AG04450 (cell line): ENCODE measurements around the gene NFAT5. TPM values are rescaled to one million over a fixed set of nuclear protein-coding genes. Genes with fewer than 3 reads are reported as not detected.

Source experiments
- CTCF ChIA-PET: fragments of 300-600, 350-600 bp; formaldehyde crosslinking; extraction: SDS; loops from one replicate; lab custom pipeline; 2022; ENCODE audit warnings: antibody characterized with exemption, inconsistent platforms; lab: Charles Lee
- POLR2A ChIA-PET: fragments of 350-600 bp; formaldehyde crosslinking; extraction: SDS; loops from one replicate; lab custom pipeline; 2021; ENCODE audit warnings: antibody characterized with exemption, inconsistent platforms; lab: Yijun Ruan, JAX
- DNase-seq: peaks from one replicate; pipeline ENCODE4 v3.0.0-alpha.2; 2011; ENCODE audit warnings: low read depth, low spot score
- H3K27ac ChIP-seq: one replicate; pipeline ENCODE4 v1.5.1; 2012; ENCODE audit warnings: low read depth, low read length, control low read depth
- H3K27me3 ChIP-seq: one replicate; pipeline ENCODE4 v1.6.0; 2012; ENCODE audit warnings: low read length; ENCODE audit not compliant: control insufficient read depth, insufficient read depth
- H3K4me3 ChIP-seq: 2 replicates; pipeline ENCODE4 v1.5.1; 2011; ENCODE audit warnings: mild to moderate bottlenecking, low read depth, low read length, control low read depth
- H3K9me3 ChIP-seq: 2 replicates; pipeline ENCODE4 v1.5.1; 2012; ENCODE audit warnings: low read length; ENCODE audit not compliant: control insufficient read depth, insufficient read depth
- CTCF ChIP-seq: IDR thresholded peaks from 2 replicates; pipeline ENCODE4 v1.5.1; 2011; ENCODE audit warnings: low read depth, low read length, control low read depth, inconsistent platforms
- polyA plus RNA-seq: library from polyadenylated mRNA; depleted of rRNA; stranded (reverse); fragments of >200 nt; gene quantifications from 2 replicates; pipeline ENCODE4 v1.2.3, GENCODE V29; 2011

The NFAT5 gene
- polyA plus RNA-seq, 1 experiment = 36.9 TPM

DNA sequence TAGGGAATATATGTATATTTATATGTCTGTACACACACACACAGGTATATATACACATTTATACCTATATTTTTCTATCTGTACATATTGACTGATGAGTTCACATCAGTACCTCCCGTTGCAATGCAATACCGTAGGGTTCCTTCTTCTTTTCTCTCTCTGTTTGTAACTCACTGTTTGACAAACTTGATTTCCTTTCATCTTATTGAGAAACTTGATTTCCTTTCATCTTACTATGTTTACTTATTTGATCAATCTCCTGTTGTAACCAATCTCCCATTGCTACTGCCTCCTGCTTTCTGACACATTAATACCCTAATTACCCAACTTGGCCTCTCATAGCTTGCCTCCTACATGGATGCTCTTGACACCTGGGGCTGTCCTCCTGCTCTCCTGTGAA lies 49.8 kb downstream of the NFAT5 start:
- no peaks in the 10 kb centered on the region for H3K27me3 ChIP-seq
- H3K27ac ChIP-seq = no peak overlapping the region
- no peak overlapping the region for H3K4me3 ChIP-seq
- ChIA-PET POLR2A (no interaction called here), CTCF (no interaction called here)
- no peak for DNase-seq
- no peak for TF ChIP-seq CTCF
- no peaks in the 10 kb centered on the region for H3K9me3 ChIP-seq

GRCh38 chr16:69616082-69616481 lies 50.3 kb downstream of the NFAT5 start:
- no peak overlapping the region for H3K4me3 ChIP-seq
- no peak for TF ChIP-seq CTCF
- no peaks in the 10 kb centered on the region for H3K27me3 ChIP-seq
- no peaks in the 10 kb centered on the region for H3K9me3 ChIP-seq
- no peak for DNase-seq
- ChIA-PET CTCF (no interaction called here), POLR2A (no interaction called here)
- H3K27ac ChIP-seq = no peak overlapping the region

DNA sequence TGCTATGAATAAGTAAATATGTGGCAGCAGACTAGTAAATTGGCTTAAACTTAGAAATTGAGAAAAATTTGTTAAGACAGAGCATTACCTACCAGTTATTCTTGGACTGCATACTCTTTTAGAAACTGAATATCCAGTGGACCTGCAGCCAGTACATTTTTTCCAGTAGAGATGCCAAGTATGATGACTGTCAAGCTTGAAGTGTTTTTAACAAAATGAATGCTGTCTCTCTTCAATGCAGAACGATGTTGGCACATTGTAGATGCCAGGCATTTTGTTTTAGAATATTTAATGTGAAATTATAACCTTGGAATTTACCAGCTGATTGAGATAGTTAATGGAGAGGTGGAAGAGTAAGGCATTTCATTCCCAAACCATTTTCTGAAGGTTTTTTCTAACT lies 52.5 kb downstream of the NFAT5 start:
- DNase-seq = no peak
- POLR2A ChIA-PET = no interaction called here
- H3K4me3 ChIP-seq = no peak overlapping the region
- no peaks in the 10 kb centered on the region for H3K27me3 ChIP-seq
- no peak for TF ChIP-seq CTCF
- no peaks in the 10 kb centered on the region for H3K9me3 ChIP-seq
- CTCF ChIA-PET = no interaction called here
- H3K27ac ChIP-seq = no peak overlapping the region

- no peak for TF ChIP-seq CTCF
- no peaks in the 10 kb centered on the region for H3K27me3 ChIP-seq
- POLR2A ChIA-PET = interaction anchor here (0.5 kb wide), 1 partner anchor 113 kb away, joined by 5 read pairs; no protein-coding TSS in a partner anchor
- no peak overlapping the region for H3K4me3 ChIP-seq
- H3K9me3 ChIP-seq = no peaks in the 10 kb centered on the region
- H3K27ac ChIP-seq = no peak overlapping the region
- no peak for DNase-seq
- CTCF ChIA-PET = no interaction called here
Measured at GRCh38 chr16:69618721-69619120, 53.0 kb downstream of the NFAT5 start.

- DNase-seq = no peak
- CTCF ChIA-PET = no interaction called here
Measured at GRCh38 chr16:69619514-69619913, 53.7 kb downstream of the NFAT5 start.

More at GRCh38 chr16:69619514-69619913, 53.7 kb downstream of the NFAT5 start:
- POLR2A ChIA-PET = interaction anchor here (0.5 kb wide), 1 partner anchor 113 kb away, joined by 5 read pairs; no protein-coding TSS in a partner anchor
- Histone ChIP-seq H3K27me3 (no peaks in the 10 kb centered on the region), H3K9me3 (no peaks in the 10 kb centered on the region), H3K27ac (no peak overlapping the region), H3K4me3 (no peak overlapping the region)
- no peak for TF ChIP-seq CTCF
